Keratinocyte (primary cell): ENCODE results near the gene TTLL8.

ENCODE experiments used
- CTCF ChIP-seq, 3 experiments: IDR thresholded peaks in 1 of 3; conservative IDR thresholded peaks in 1 of 3; optimal IDR thresholded peaks in 1 of 3; 2 replicates in 2 of 3; 3 replicates in 1 of 3; pipeline versions ENCODE3 to v1.5.1; 2011; ENCODE audit warnings: low read length in 3 of 3, mild to moderate bottlenecking in 3 of 3, moderate library complexity in 2 of 3, control low read depth in 1 of 3, inconsistent platforms in 1 of 3; ENCODE audit not compliant: insufficient read depth in 2 of 3; ENCODE audit errors: extremely low read depth in 1 of 3
- EZH2 ChIP-seq: IDR thresholded peaks from one replicate; pipeline ENCODE4 v1.6.1; 2012; ENCODE audit warnings: inconsistent platforms, mild to moderate bottlenecking, low read length, moderate library complexity

- no peak for TF ChIP-seq CTCF (optimal IDR thresholded peaks at IDR 0.05 in 1 of 3, IDR thresholded peaks at IDR 0.05 in 1 of 3, conservative IDR thresholded peaks at IDR 0.05 in 1 of 3; ENCODE audit: extremely low read depth in 1 of 3, insufficient read depth in 2 of 3, low read length in 3 of 3)
- TF ChIP-seq EZH2, result no peak
Observed at GRCh38 chr22:50081426-50082196, 23.5 kb upstream of the TTLL8 start.
